ENCODE results near the gene HGD.

- TF ChIP-seq CTCF (conservative IDR thresholded peaks at IDR 0.05; ENCODE audit: low read length) (no peak), EZH2phosphoT487 (IDR thresholded peaks at IDR 0.05; ENCODE audit: borderline replicate concordance, low read depth, low read length) (no peak)
Measured at GRCh38 chr3:120705884-120706582, 24.0 kb upstream of the HGD start.
